GM12891 (cell line): ENCODE data around the gene ENTPD8.

Source experiments
- POLR2A ChIP-seq: IDR thresholded peaks from 2 replicates; pipeline ENCODE4 v1.6.1; 2011; ENCODE audit warnings: low read depth, low read length, control low read depth
- POLR2AphosphoS5 ChIP-seq: IDR thresholded peaks from 2 replicates; pipeline ENCODE4 v1.6.1; 2011; ENCODE audit warnings: low read depth, low read length, control low read depth
- SPI1 ChIP-seq: IDR thresholded peaks from 2 replicates; pipeline ENCODE4 v1.6.1; 2011; ENCODE audit warnings: low read depth, low read length, control low read depth

DNA sequence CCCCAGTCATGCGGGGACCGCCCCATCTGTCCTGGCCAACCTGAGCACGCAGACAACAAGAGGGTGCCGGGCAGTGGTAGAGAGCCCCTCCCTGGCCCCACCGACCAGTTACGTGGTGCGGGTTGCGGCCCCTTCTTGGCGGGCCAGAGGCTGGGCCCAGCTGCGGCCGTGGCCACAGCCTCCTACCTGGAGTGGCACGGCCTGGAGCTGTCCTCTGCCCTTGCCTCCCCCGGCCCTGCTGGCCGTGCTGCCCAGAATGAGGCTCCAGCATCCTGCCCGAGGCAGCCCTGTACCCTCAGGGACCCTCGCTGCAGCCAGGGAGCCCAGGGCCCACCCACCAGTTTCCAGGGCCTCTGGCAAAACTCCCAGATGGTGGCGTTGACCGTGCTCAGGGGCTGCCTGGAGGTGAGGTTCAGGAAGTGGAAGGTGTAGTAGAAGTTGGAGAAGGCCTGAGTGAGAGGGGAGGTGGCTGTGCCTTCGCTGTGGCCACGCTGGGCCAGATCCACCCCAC is 5.7 kb downstream of the ENTPD8 start:
- no peak for TF ChIP-seq POLR2AphosphoS5
- TF ChIP-seq POLR2A, result no peak
- TF ChIP-seq SPI1, result no peak
